ENCODE measurements around the gene ZNF253.
"Not testable (repeated sequence)": the region's sequence is repeated elsewhere in the genome, so short reads cannot be mapped to it uniquely, and the experiment has no call there.

Gene ZNF253

DNA sequence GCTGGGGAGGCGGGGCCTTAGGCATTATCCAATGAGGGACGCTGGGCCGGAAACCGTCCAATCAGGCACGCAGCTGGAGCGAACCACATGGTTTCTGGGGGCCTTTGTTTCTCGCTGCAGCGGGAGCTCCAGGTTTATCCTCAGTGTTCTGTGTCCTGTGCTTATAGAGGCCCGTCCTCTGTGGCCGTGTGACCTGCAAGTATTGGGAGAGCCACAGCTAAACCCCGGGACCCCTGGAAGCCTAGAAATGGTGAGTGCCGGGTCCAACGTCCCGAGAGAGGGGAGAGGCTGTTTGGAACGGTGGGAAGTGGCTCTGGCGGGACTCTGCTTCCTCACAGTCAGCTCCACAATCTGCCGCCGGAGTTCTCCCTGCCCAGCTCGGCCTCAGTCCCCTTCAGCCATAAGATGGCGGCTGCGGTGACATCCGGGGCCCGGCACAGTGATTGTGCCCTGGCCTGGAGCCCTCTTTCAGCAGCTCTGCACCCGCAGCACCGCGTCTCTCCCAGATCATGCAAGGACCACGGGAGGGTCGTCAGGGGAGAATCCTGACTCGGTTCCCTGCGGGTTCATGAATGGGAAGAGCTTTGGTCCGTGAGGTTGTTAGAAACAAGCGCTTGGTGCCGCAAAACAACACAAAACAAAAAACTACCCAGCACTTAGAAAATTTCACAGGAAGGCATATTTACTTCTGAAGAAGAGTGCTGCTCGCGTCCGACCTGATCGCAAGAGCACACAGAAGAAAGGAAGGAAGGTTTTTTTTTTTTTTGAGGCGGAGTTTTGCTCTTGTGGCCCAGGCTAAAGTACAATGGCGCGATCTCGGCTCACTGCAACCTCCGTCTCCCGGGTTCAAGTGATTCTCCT is at the start of gene ZNF253:
ZNF253 (plus strand) TSS at position 133 of the 861 bp plus-strand sequence; CDS start at position 248, 115 bp downstream.
- peak; percentile 99 for DNase-seq (ENCODE audit: low spot score)

DNA sequence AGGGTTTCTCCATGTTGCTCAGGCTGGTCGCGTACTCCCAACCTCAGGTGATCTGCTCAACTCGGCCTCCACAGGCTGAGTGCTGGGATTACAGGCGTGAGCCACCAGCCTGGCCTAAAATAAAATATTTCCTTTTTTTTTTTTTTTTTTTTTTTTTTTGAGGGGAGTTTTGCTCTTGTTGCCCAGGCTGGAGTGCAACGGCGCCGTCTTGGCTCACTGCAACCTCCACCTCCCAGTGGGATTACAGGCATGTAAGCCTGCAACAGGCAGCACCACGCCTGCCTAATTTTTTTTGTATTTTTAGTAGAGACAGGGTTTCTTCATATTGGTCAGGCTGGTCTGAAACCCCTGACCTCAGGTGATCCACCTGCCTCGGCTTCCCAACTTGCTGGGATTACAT is 49.0 kb upstream of the ZNF253 start:
- DNase-seq (ENCODE audit: low spot score): no peak

DNA sequence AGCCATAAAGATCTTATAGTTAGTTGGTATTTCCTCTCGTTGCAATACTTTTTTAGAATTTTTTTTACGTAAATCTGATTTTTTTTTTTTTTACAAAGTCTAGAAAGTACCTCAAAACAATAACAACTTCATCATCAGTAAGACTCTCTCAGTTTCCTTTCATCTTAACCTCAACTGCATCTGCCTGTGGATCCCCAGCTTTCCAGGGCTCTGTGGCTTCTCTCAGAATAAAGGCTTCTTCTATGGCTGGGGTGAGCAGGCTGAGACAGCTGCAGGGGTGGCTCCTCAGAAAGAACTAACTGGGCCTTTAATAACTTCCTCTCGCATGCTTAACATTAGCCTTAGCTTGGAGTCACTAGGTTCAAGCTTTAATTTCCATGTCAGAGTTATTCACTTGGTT is 48.3 kb upstream of the ZNF253 start:
- DNase-seq (ENCODE audit: low spot score): no peak

DNA sequence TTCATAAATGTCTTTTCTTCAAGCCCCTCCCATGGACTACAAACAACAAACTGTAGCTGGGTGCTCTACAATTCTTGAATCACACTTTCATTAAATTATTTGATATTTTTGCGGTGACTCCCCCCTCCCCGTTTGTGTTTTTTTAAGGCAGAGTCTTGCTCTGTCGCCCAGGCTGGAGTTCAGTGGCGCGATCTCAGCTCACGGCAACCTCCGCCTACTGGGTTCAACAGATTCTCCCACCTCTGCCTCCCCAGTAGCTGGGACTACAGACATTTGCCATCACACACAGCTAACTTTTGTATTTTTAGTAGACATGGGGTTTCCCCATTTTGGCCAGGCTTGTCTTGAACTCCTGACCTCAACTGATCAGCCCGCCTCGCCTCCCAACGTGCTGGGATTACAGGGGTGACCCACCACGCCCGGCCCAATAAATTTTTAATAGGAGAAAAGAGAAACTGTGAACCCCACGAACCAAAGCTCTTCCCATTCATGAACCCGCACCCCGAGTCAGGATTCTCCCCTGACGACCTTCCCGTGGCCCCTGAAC is 44.8 kb upstream of the ZNF253 start:
- DNase-seq (ENCODE audit: low spot score): no peak

DNA sequence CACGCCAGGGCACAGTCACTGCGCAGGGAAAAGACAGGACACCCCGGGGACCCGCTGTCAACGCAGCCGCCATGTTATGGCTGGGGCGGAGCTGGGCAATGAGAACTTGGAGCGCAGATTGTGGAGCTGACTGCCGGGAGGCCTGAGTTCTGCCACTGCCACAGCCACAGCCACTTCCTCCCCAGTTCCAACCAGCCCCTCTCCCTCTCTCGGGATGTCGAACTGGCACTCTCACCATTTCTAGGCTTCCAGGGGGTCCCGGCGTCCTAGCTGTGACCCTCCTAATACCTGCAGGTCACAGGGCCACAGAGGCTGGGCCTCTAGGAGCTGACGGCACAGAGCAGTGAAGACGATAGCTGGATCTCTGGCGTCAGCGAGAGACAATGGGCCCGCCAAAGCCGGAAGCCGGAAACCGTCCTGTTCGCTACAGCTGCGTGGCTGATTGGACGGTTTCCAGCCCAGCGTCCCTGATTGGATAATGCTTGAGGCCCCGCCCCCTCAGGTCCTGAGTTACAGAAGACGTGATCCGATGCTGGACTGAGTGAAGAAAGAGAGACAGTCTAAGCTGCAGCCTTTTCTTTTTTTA is 44.2 kb upstream of the ZNF253 start, which contains the start of gene ZNF506:
ZNF506 (minus strand) TSS at position 385 of the 586 bp plus-strand sequence; CDS start at position 238, 147 bp downstream.
- DNase-seq (ENCODE audit: low spot score): peak; percentile 97

DNA sequence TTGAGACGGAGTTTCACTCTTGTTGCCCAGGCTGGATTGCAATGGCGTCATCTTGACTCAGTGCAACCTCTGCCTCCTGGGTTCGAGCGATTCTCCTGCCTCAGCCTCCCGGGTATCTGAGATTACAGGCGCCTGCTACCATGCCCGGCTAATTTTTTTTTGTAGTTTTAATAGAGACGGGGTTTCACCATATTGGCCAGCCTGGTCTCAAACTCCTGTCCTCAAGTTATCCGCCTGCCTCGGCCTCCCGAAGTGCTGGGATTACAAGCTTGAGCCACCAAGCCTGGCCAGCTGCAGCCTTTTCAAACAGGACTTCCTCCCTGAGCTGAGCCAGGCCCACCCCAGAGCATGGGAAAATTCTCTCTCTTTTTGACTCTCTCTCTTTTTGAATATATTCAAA is 43.7 kb upstream of the ZNF253 start:
- DNase-seq (ENCODE audit: low spot score): not testable (repeated sequence)

DNA sequence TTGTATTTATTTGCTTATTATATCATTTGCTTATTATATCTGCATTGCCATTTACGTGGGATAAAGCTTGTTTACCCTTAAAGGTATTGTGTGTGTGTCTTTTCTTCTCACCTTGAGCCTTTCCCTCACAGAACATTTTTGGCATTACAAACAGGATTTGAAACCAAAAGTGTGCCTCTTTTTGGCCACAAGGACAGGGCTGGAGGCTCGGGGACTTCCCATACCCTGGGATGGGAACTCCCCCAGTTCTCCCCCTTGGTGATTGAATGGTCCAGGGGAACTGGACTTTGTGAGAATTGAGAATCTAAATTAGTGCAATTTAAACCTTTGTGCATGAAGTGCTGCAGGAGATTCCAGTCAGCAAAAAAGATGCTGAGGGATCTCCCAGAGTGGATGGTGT is 41.8 kb upstream of the ZNF253 start:
- no peak for DNase-seq (ENCODE audit: low spot score)

DNA sequence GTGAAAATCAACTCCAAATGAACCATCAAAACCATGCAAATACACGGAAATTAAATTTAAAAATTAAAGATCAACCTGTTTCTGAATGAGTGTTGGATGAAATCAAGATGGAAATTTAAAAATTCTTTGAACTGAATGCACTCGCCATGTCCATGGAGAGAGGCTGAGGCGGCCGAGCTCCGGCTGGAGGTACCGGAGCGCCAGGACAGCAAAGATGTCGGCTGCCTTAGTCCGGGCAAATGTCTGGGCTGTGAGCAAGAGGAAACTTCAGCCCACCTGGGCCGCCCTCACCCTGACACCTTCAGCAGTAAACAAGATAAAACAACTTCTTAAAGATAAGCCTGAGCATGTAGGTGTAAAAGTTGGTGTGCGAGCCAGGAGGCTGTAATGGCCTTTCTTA is 38.8 kb upstream of the ZNF253 start:
- DNase-seq (ENCODE audit: low spot score): no peak

DNA sequence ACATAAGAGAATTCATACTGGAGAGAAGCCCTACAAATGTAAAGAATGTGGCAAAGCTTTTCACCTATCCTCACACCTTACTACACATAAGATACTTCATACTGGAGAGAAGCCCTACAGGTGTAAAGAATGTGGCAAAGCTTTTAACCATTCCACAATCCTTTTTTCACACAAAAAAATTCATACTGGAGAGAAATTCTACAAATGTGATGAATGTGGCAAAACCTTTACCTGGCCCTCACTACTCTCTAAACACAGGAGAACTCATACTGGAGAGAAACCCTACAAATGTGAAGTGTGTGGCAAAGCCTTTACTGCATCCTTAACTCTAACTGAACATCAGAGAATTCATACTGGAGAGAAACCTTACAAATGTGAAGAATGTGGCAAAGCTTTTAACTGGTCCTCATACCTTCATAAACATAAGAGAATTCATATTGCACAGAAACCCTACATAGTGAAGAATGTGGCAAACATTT is 30.1 kb upstream of the ZNF253 start:
- DNase-seq (ENCODE audit: low spot score): no peak

DNA sequence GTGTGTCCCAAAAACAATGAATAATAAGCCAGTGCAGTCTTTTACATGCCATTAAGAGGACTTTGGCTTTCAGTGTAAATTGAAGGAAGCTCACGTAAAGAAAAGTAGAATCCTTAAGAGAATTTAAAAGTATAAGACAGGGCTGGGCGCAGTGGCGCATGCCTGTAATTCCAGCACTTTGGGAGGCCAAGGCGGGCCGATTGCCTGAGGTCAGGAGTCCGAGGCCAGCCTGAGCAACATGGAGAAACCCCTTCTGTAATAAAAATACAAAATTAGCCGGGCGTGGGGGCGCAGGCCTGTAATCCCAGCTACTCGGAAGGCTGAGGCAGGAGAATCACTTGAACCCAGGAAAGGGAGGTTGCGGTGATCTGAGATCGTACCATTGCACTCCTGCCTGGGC is 17.9 kb upstream of the ZNF253 start:
- no peak for DNase-seq (ENCODE audit: low spot score)

DNA sequence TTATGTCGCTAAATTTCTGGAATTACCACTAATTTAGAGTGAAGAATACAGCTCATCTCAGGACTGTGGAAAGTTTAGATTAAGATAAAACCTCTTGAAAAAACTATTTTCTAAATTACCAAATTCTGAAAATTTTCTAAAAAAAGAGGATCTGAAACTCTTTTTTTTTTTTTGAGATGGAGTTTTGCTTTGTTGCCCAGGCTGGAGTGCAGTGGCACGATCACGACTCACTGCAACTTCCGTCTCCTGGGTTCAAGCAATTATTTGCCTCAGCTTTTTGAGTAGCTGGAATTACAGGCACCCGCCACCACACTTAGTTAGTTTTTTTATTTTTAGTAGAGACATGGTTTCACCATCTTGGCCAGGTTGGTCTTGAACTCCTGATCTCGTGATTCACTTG is 16.6 kb upstream of the ZNF253 start:
- DNase-seq (ENCODE audit: low spot score): no peak

DNA sequence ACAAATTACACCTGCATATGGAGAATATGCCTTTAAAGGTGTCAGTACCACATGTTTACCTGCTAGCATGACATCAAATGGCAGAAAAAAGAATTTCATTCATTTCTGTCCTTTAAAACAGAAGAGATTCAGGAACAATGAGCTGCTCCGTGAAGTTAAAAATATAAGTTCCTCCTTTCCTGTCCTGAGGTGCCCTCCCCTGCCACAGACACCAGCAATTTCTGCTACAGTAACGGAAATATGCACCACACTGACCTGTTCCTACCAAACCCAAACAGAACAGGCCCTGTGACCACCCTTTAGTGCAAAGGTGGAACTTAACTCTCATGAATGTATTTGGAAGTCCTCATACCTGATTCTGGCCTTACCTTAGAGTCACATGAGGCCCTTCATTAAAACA is 13.9 kb upstream of the ZNF253 start:
- not testable (repeated sequence) for DNase-seq (ENCODE audit: low spot score)

DNA sequence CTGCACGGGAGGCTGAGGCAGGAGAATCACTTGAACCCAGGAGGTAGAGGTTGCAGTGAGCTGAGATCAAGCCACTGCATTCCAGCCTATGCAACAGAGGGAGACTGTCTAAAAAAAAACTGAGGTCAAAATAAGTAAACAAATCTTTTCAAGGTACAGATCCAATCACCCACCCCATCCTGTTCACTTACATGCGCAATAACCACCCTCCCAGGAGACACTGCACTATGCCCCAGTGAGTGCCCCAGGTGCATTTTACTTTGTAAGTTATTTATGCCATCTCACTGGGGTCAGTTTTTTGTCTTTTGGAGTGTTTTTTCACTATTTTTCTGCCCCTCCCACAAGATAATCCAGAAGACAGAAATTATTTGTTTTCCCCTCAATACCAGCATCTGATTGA is 6.9 kb upstream of the ZNF253 start:
- DNase-seq (ENCODE audit: low spot score): no peak

DNA sequence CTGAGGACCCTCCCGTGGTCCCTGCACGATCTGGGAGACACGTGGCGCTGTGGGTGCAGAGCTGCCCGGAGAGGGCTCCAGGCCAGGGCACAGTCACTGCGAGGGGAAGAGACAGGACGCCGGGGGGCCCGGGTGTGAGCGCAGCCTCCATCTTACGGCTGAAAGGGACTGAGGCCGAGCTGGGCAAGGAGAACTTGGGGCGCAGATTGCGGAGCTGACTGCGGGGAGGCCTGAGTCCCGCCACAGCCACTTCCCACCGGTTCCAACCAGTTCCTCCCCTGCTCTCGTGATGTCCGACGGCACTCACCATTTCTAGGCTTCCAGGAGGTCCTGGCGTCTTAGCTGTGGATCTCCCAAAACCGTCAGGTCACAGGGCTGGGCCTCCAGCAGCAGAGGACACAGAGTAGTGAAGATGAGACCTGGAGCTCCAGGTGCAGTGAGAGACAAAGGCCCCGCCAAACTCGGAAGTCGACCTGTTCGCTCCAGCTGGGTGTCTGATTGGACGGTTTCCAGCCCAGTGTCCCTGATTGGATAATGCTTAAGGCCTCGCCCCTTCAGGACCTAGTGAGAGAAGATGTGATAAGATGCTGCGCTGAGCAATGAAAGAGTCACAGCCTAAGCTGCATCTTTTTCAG is 4.8 kb upstream of the ZNF253 start:
- peak; percentile 30 for DNase-seq (ENCODE audit: low spot score)

DNA sequence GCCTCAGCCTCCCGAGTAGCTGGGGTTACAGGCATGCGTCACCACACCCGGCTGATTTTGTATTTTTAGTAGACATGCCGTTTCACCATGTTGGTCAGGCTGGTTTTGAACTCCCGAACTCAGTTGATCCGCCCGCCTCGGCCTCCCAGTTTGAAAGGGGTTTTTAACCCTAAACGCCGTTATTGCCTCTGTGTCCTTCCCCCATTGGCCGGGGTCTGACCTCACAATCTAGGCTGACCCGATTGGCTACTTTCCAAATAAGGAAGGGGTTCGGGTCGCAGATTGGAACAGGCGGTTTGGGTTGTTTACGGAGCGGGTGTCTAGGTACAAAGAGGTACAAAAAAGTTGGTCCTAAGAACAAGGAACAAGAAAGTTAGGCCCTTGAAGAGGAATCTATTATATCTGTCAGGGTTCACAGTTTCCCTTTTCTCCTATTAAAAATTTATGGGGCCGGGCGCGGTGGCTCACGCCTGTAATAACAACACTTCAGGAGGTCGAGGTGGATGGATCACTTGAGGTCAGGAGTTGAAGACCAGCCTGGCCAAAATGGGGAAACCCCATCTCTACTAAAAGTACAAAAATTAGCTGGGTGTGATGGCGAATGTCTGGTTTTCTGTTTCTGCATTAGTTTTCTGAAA is 1.0 kb downstream of the ZNF253 start:
- peak; percentile 2 for DNase-seq (ENCODE audit: low spot score)

DNA sequence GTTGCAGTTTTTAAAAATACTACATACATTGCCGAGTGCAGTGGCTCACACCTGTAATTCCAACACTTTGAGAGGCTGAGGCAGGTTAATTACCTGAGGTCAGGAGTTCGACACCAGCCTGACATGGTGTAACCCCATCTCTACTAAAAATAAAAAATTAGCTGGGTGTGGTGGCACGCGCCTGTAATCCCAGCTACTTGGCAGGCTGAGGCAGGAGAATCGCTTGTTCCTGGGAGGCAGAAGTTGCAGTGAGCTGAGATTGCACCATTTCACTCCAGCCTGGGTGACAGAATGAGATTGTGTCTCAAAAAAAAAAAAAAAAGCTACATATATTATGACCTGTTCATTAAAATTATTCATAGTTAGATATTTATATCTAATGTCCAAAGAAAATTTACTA is 4.4 kb downstream of the ZNF253 start:
- not testable (repeated sequence) for DNase-seq (ENCODE audit: low spot score)

DNA sequence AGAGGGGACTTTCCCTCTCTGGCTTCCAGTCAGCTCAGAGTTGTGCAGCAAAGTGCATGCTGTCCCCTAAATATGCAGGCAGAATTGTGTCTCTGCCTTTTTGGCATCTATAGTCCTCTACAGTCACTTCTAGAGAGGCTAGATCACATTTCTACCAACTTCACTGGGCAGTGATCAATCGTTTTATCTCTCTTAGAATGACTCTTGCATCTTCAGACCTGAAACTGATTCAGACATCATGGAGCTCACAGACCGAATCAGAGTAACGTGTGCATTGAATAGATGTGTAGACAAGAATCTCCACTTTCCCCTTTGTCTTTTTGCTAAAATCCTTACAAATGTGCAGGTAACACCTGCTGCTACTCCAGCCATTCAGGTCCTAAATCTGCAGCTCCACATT is 6.2 kb downstream of the ZNF253 start:
- no peak for DNase-seq (ENCODE audit: low spot score)

DNA sequence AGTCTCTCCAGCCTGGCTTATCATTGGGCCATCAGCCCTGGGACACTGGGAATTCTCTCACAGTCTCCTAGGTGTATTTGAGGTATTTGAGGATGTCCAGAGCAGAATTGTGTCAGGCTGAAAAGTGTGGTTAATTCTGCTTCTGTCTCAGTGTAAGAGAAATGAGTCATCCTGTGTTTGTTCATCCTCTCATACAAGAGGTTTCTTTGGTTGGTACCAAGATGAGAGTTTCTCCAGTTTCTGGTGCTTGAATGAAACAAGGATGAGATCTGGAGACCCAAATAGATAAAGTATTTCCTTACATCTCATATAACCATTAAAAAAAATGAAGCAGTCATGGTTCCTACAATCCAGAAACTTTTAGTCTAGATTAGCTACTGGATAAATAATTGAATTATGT is 7.7 kb downstream of the ZNF253 start:
- no peak for DNase-seq (ENCODE audit: low spot score)

DNA sequence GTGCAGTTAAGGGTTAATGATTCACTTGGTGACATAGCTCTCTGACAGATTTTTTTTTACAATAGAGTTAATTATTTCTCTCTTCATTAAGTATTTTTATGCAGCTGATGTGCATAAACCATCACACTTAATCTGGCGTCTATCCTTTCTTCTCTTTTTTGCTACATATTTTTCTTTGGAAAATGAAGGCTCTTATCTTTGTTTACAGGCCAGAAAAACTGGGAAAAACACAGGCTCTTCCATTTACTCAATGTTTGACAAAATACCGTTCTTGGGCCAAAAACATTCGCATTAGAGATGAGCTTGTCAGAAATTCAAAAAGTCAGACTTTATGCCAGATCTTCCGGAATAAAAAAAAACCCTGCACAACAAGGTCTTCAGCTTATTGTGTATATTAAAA is 12.0 kb downstream of the ZNF253 start:
- no peak for DNase-seq (ENCODE audit: low spot score)

DNA sequence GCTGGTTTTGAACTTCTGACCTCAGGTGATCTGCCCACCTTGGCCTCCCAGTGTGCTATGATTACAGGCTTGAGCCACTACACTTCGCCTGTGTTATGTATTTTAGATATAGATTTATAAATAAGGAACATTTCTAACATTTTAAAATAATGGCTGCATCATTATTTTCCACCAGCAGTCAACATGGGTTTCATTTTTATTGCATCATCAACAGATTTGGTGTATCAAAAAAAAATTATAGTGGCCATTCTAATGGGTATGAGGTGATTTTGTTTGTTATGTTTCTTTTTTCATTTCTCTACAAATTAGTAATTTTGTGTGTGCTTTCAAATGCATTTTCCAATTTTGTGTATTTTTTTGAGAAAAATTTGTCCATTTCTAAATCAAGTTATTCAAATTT is 18.9 kb downstream of the ZNF253 start:
- DNase-seq (ENCODE audit: low spot score): no peak

DNA sequence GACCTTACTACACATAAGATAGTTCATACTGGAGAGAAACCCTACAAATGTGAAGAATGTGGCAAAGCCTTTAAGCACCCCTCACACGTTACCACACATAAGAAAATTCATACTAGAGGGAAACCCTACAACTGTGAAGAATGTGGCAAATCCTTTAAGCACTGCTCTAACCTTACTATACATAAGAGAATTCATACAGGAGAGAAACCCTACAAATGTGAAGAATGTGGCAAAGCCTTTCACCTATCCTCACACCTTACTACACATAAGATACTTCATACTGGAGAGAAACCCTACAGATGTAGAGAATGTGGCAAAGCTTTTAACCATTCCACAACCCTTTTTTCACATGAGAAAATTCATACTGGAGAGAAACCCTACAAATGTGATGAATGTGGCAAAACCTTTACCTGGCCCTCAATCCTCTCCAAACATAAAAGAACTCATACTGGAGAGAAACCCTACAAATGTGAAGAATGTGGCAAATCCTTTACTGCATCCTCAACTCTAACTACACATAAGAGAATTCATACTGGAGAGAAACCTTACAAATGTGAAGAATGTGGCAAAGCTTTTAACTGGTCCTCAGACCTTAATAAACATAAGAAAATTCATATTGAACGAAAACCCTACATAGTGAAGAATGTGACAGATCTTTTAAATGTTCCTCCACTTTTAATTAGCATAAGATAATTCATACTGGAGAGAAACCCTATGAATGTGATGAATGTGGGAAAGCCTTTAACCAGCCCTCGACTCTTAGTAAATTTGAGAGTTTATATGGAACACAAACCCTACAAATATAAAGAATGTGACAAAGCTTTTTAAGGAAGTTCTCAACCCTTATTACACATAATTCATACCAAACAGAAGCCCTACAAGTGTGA is 26.6 kb downstream of the ZNF253 start:
- not testable (repeated sequence) for DNase-seq (ENCODE audit: low spot score)
